ENCODE results near the gene PPARGC1A. TPM values are rescaled to one million over a fixed set of nuclear protein-coding genes. Genes with fewer than 3 reads are reported as not detected.

The PPARGC1A gene
- total and polyA plus RNA-seq, 10 of the 15 experiments (the other 5 are each of a cell fraction or from before 2014, with no cell fraction given): 0.01 to 0.05 (median 0.04) TPM; not detected in 7

- intact Hi-C loops (cut with micrococcal nuclease; ENCODE audit: unreplicated experiment): no loop called here
- no TSS peak for BruUV-seq (replicated peaks)
- no peak overlapping the region for H3K9ac ChIP-seq (ENCODE audit: control insufficient read depth, insufficient read depth, low read length)
- H3K4me1 ChIP-seq (ENCODE audit: control insufficient read depth, insufficient read depth, low read length): no peaks in the 10 kb centered on the region
- no peaks in the 10 kb centered on the region for H3K27me3 ChIP-seq (replicated peaks in 1 of 2; ENCODE audit: control insufficient read depth in 2 of 2, insufficient read depth in 2 of 2, low read length in 1 of 2)
- CTCF ChIA-PET: interaction anchor here (0.9 kb wide), 1 partner anchor 11 kb away, joined by 3 read pairs; no protein-coding TSS in a partner anchor
- DNase-seq (ENCODE audit: low read depth, low spot score): no peak
- SMC1A ChIA-PET (ENCODE audit: uncharacterized antibody, unreplicated experiment): interaction anchor here (1.1 kb wide), 1 partner anchor 8 kb away, joined by 3 read pairs; no protein-coding TSS in a partner anchor
- no peak overlapping the region for H2AFZ ChIP-seq (ENCODE audit: control insufficient read depth, low read depth, low read length)
- RAD21 ChIA-PET (ENCODE audit: unreplicated experiment): no interaction called here
- no peak overlapping the region for H3K4me2 ChIP-seq (ENCODE audit: control insufficient read depth, insufficient read depth)
- no peaks in the 10 kb centered on the region for H3K36me3 ChIP-seq (ENCODE audit: control insufficient read depth in 2 of 2, insufficient read depth in 2 of 2, low read length in 1 of 2)
- no peak for ATAC-seq
- WGBS (ENCODE audit: insufficient coverage, insufficient replicate concordance, low lambda C conversion rate, missing lambda C conversion rate): 56% methylated on average over 11 of the region's 11 CpGs
- FAIRE-seq: no peak
- H3K4me3 ChIP-seq: no peak overlapping the region
- H4K20me1 ChIP-seq (ENCODE audit: control insufficient read depth, insufficient read depth): no peaks in the 10 kb centered on the region
- H3K9me3 ChIP-seq (replicated peaks; ENCODE audit: control insufficient read depth, insufficient read depth, low read length): no peaks in the 10 kb centered on the region
- POLR2A ChIA-PET: no interaction called here
- H3K27ac ChIP-seq (ENCODE audit: control insufficient read depth, insufficient read depth): no peak overlapping the region
- in situ Hi-C loops (cut with MboI): no loop called here
- no peaks in the 10 kb centered on the region for H3K79me2 ChIP-seq (ENCODE audit: control insufficient read depth, insufficient read depth, low read length)
- TF ChIP-seq SUZ12 (IDR thresholded peaks at IDR 0.05; ENCODE audit: unreplicated experiment): no peak
- TF ChIP-seq STAT1 (conservative IDR thresholded peaks at IDR 0.05): no peak
These were observed 23.3 kb downstream of the PPARGC1A start for GRCh38 chr4:23866450-23867075.

- Histone ChIP-seq H2AFZ (ENCODE audit: control insufficient read depth, low read depth, low read length) (no peak overlapping the region), H3K9me3 (replicated peaks; ENCODE audit: control insufficient read depth, insufficient read depth, low read length) (no peaks in the 10 kb centered on the region), H3K9ac (ENCODE audit: control insufficient read depth, insufficient read depth, low read length) (no peak overlapping the region), H3K4me3 (no peak overlapping the region), H4K20me1 (ENCODE audit: control insufficient read depth, insufficient read depth) (no peaks in the 10 kb centered on the region), H3K4me2 (ENCODE audit: control insufficient read depth, insufficient read depth) (no peak overlapping the region), H3K27me3 (replicated peaks in 1 of 2; ENCODE audit: control insufficient read depth in 2 of 2, insufficient read depth in 2 of 2, low read length in 1 of 2) (no peaks in the 10 kb centered on the region), H3K4me1 (ENCODE audit: control insufficient read depth, insufficient read depth, low read length) (no peaks in the 10 kb centered on the region), H3K79me2 (ENCODE audit: control insufficient read depth, insufficient read depth, low read length) (no peaks in the 10 kb centered on the region), H3K27ac (ENCODE audit: control insufficient read depth, insufficient read depth) (no peak overlapping the region), H3K36me3 (ENCODE audit: control insufficient read depth in 2 of 2, insufficient read depth in 2 of 2, low read length in 1 of 2) (no peaks in the 10 kb centered on the region)
- SMC1A ChIA-PET (ENCODE audit: uncharacterized antibody, unreplicated experiment): no interaction called here
- POLR2A ChIA-PET: no interaction called here
- BruUV-seq (replicated peaks): no TSS peak
- intact Hi-C loops (cut with micrococcal nuclease; ENCODE audit: unreplicated experiment) (no loop called here), in situ Hi-C loops (cut with MboI) (no loop called here)
- DNase-seq (ENCODE audit: low read depth, low spot score) (no peak), ATAC-seq (no peak), FAIRE-seq (no peak)
- CTCF ChIA-PET: no interaction called here
- WGBS (ENCODE audit: insufficient coverage, insufficient replicate concordance, low lambda C conversion rate, missing lambda C conversion rate): 0% methylated on average over 1 of the region's 1 CpG
- RAD21 ChIA-PET (ENCODE audit: unreplicated experiment): no interaction called here
- TF ChIP-seq NBN (IDR thresholded peaks at IDR 0.05): no peak
- TF ChIP-seq, protein P1, sequence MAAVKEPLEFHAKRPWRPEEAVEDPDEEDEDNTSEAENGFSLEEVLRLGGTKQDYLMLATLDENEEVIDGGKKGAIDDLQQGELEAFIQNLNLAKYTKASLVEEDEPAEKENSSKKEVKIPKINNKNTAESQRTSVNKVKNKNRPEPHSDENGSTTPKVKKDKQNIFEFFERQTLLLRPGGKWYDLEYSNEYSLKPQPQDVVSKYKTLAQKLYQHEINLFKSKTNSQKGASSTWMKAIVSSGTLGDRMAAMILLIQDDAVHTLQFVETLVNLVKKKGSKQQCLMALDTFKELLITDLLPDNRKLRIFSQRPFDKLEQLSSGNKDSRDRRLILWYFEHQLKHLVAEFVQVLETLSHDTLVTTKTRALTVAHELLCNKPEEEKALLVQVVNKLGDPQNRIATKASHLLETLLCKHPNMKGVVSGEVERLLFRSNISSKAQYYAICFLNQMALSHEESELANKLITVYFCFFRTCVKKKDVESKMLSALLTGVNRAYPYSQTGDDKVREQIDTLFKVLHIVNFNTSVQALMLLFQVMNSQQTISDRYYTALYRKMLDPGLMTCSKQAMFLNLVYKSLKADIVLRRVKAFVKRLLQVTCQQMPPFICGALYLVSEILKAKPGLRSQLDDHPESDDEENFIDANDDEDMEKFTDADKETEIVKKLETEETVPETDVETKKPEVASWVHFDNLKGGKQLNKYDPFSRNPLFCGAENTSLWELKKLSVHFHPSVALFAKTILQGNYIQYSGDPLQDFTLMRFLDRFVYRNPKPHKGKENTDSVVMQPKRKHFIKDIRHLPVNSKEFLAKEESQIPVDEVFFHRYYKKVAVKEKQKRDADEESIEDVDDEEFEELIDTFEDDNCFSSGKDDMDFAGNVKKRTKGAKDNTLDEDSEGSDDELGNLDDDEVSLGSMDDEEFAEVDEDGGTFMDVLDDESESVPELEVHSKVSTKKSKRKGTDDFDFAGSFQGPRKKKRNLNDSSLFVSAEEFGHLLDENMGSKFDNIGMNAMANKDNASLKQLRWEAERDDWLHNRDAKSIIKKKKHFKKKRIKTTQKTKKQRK (IDR thresholded peaks at IDR 0.05; ENCODE audit: low read depth, low read length): no peak
- TF ChIP-seq ZBTB4 (CRISPR knock-in tag; IDR thresholded peaks at IDR 0.05): no peak
- no peak for TF ChIP-seq EZH2 (IDR thresholded peaks at IDR 0.05; ENCODE audit: borderline replicate concordance, control insufficient read depth, low read depth, low read length)
- TF ChIP-seq MEF2A (IDR thresholded peaks at IDR 0.05; ENCODE audit: insufficient read depth, low read depth, low read length): no peak
- TF ChIP-seq USF2 (IDR thresholded peaks at IDR 0.05; ENCODE audit: borderline replicate concordance, low read depth, low read length): no peak
- TF ChIP-seq SUPT20H (IDR thresholded peaks at IDR 0.05; ENCODE audit: borderline replicate concordance, control insufficient read depth, low read depth, low read length): no peak
These were observed 27.9 kb downstream of the PPARGC1A start for GRCh38 chr4:23861897-23862296.
